ENCODE data around the gene WDR5. TPM values are rescaled to one million over a fixed set of nuclear protein-coding genes. Genes with fewer than 3 reads are reported as not detected.

WDR5 gene
- total and polyA plus RNA-seq, 3 experiments from 2014 or later: 16.4 to 64.3 (median 62.2) TPM

- no peaks in the 10 kb centered on the region for H3K9me3 ChIP-seq (ENCODE audit: low read length)
- no peak overlapping the region for H3K27ac ChIP-seq (ENCODE audit: low read depth, low read length)
- no peak overlapping the region for H3K27ac Mint-ChIP-seq
- H3K36me3 Mint-ChIP-seq: no peaks in the 10 kb centered on the region
- H3K9me3 Mint-ChIP-seq: no peaks in the 10 kb centered on the region
- no peaks in the 10 kb centered on the region for H3K27me3 ChIP-seq (ENCODE audit: insufficient read depth, low read length, poor library complexity, severe bottlenecking)
- ChIA-PET CTCF (interaction anchor here (0.9 to 3.9 kb wide), 5 partner anchors 98 to 287 kb away, joined by 3 to 47 read pairs (median 5); no protein-coding TSS in a partner anchor), POLR2A (interaction anchor here (0.6 kb wide), 1 partner anchor 225 kb away, joined by 3 read pairs; no protein-coding TSS in a partner anchor)
- no peaks in the 10 kb centered on the region for H3K4me1 ChIP-seq (ENCODE audit: insufficient read depth, low read length)
- no peak for DNase-seq
- peaks cover 0 to 12% (median 7%) of the 10 kb centered on the region in 3 donors for H3K4me1 Mint-ChIP-seq
- H3K27me3 Mint-ChIP-seq: peaks cover 0 to 3% of the 10 kb centered on the region in 2 donors
- H3K4me3 Mint-ChIP-seq: peak overlapping the region in 1 of 7 donors; percentile 27
- H3K4me3 ChIP-seq (ENCODE audit: low read length): no peak overlapping the region
- H3K36me3 ChIP-seq (ENCODE audit: insufficient read depth, low read length): no peaks in the 10 kb centered on the region
Observed at GRCh38 chr9:134168757-134169550, 33.1 kb downstream of the WDR5 start.

- H3K36me3 Mint-ChIP-seq: no peaks in the 10 kb centered on the region
- H3K9me3 Mint-ChIP-seq: no peaks in the 10 kb centered on the region
- ChIA-PET CTCF (interaction anchor here (0.6 to 3.9 kb wide), 16 partner anchors 9 to 287 kb away, joined by 3 to 47 read pairs (median 7); no protein-coding TSS in a partner anchor), POLR2A (no interaction called here)
- Histone ChIP-seq H3K9me3 (ENCODE audit: low read length) (no peaks in the 10 kb centered on the region), H3K4me3 (ENCODE audit: low read length) (no peak overlapping the region), H3K36me3 (ENCODE audit: insufficient read depth, low read length) (no peaks in the 10 kb centered on the region), H3K4me1 (ENCODE audit: insufficient read depth, low read length) (no peaks in the 10 kb centered on the region), H3K27ac (ENCODE audit: low read depth, low read length) (no peak overlapping the region), H3K27me3 (ENCODE audit: insufficient read depth, low read length, poor library complexity, severe bottlenecking) (no peaks in the 10 kb centered on the region)
- H3K4me1 Mint-ChIP-seq: peaks cover 0 to 11% (median 7%) of the 10 kb centered on the region in 3 donors
- H3K27me3 Mint-ChIP-seq: peaks cover 0 to 3% of the 10 kb centered on the region in 2 donors
- no peak overlapping the region for H3K27ac Mint-ChIP-seq
- no peak overlapping the region for H3K4me3 Mint-ChIP-seq
- no peak for DNase-seq
Observed at GRCh38 chr9:134169724-134170401, 34.0 kb downstream of the WDR5 start.

GRCh38 chr9:134170532-134171315, 34.8 kb downstream of the WDR5 start:
- Mint-ChIP-seq H3K9me3 (no peaks in the 10 kb centered on the region), H3K4me3 (no peak overlapping the region), H3K27me3 (peaks cover 0 to 3% of the 10 kb centered on the region in 2 donors), H3K4me1 (peaks cover 0 to 6% (median 4%) of the 10 kb centered on the region in 3 donors), H3K27ac (peak overlapping the region in 1 of 8 donors; percentile 72), H3K36me3 (no peaks in the 10 kb centered on the region)
- Histone ChIP-seq H3K27me3 (ENCODE audit: insufficient read depth, low read length, poor library complexity, severe bottlenecking) (no peaks in the 10 kb centered on the region), H3K4me1 (ENCODE audit: insufficient read depth, low read length) (no peaks in the 10 kb centered on the region), H3K9me3 (ENCODE audit: low read length) (no peaks in the 10 kb centered on the region), H3K27ac (ENCODE audit: low read depth, low read length) (no peak overlapping the region), H3K4me3 (ENCODE audit: low read length) (no peak overlapping the region), H3K36me3 (ENCODE audit: insufficient read depth, low read length) (no peaks in the 10 kb centered on the region)
- ChIA-PET CTCF (interaction anchor here (0.6 to 3.9 kb wide), 26 partner anchors 9 to 286 kb away, joined by 3 to 47 read pairs (median 5); partner anchors contain the start of gene WDR5), POLR2A (interaction anchor here (1.0 to 1.5 kb wide), 2 partner anchors 221 to 272 kb away, joined by 4 to 5 read pairs; no protein-coding TSS in a partner anchor)
- peak in 2 of 5 donors; percentile 24 to 32 for DNase-seq

GRCh38 chr9:134171316-134172197, 35.7 kb downstream of the WDR5 start:
- Mint-ChIP-seq H3K9me3 (no peaks in the 10 kb centered on the region), H3K27ac (peak overlapping the region in 1 of 8 donors; percentile 42), H3K4me3 (no peak overlapping the region), H3K27me3 (peaks cover 0 to 3% of the 10 kb centered on the region in 2 donors), H3K4me1 (peaks cover 0 to 2% (median under 1%) of the 10 kb centered on the region in 3 donors), H3K36me3 (no peaks in the 10 kb centered on the region)
- H3K27ac ChIP-seq (ENCODE audit: low read depth, low read length): no peak overlapping the region
- H3K9me3 ChIP-seq (ENCODE audit: low read length): no peaks in the 10 kb centered on the region
- ChIA-PET POLR2A (interaction anchor here (1.0 to 1.5 kb wide), 2 partner anchors 220 to 271 kb away, joined by 4 to 5 read pairs; no protein-coding TSS in a partner anchor), CTCF (interaction anchor here (0.7 to 3.9 kb wide), 23 partner anchors 8 to 285 kb away, joined by 3 to 47 read pairs (median 5); partner anchors contain the start of gene WDR5)
- H3K4me1 ChIP-seq (ENCODE audit: insufficient read depth, low read length): no peaks in the 10 kb centered on the region
- DNase-seq: no peak
- H3K27me3 ChIP-seq (ENCODE audit: insufficient read depth, low read length, poor library complexity, severe bottlenecking): no peaks in the 10 kb centered on the region
- no peaks in the 10 kb centered on the region for H3K36me3 ChIP-seq (ENCODE audit: insufficient read depth, low read length)
- no peak overlapping the region for H3K4me3 ChIP-seq (ENCODE audit: low read length)

- Mint-ChIP-seq H3K4me3 (no peak overlapping the region), H3K27ac (peak overlapping the region in 2 of 8 donors; percentile 55 to 86), H3K27me3 (peaks cover 0 to 3% of the 10 kb centered on the region in 2 donors), H3K9me3 (no peaks in the 10 kb centered on the region), H3K36me3 (no peaks in the 10 kb centered on the region), H3K4me1 (peaks cover 0 to 2% (median 0%) of the 10 kb centered on the region in 3 donors)
- POLR2A ChIA-PET: no interaction called here
- H3K4me1 ChIP-seq (ENCODE audit: insufficient read depth, low read length): no peaks in the 10 kb centered on the region
- CTCF ChIA-PET: interaction anchor here (1.4 to 3.9 kb wide), 5 partner anchors 130 to 284 kb away, joined by 4 to 47 read pairs (median 10); no protein-coding TSS in a partner anchor
- H3K36me3 ChIP-seq (ENCODE audit: insufficient read depth, low read length): no peaks in the 10 kb centered on the region
- DNase-seq: no peak
- H3K9me3 ChIP-seq (ENCODE audit: low read length): no peaks in the 10 kb centered on the region
- no peak overlapping the region for H3K4me3 ChIP-seq (ENCODE audit: low read length)
- no peak overlapping the region for H3K27ac ChIP-seq (ENCODE audit: low read depth, low read length)
- no peaks in the 10 kb centered on the region for H3K27me3 ChIP-seq (ENCODE audit: insufficient read depth, low read length, poor library complexity, severe bottlenecking)
Observed at GRCh38 chr9:134172198-134173126, 36.6 kb downstream of the WDR5 start.

- DNase-seq: no peak
- H3K36me3 ChIP-seq (ENCODE audit: insufficient read depth, low read length): no peaks in the 10 kb centered on the region
- no peak overlapping the region for H3K4me3 ChIP-seq (ENCODE audit: low read length)
- no peak overlapping the region for H3K27ac ChIP-seq (ENCODE audit: low read depth, low read length)
- ChIA-PET CTCF (interaction anchor here (0.9 kb wide), 1 partner anchor 270 kb away, joined by 5 read pairs; no protein-coding TSS in a partner anchor), POLR2A (no interaction called here)
- no peaks in the 10 kb centered on the region for H3K4me1 ChIP-seq (ENCODE audit: insufficient read depth, low read length)
- Mint-ChIP-seq H3K27me3 (peaks cover 0 to 3% of the 10 kb centered on the region in 2 donors), H3K27ac (peak overlapping the region in 1 of 8 donors; percentile 86), H3K9me3 (no peaks in the 10 kb centered on the region), H3K4me3 (no peak overlapping the region), H3K4me1 (peaks cover 0 to 2% (median 0%) of the 10 kb centered on the region in 3 donors), H3K36me3 (no peaks in the 10 kb centered on the region)
- no peaks in the 10 kb centered on the region for H3K27me3 ChIP-seq (ENCODE audit: insufficient read depth, low read length, poor library complexity, severe bottlenecking)
- H3K9me3 ChIP-seq (ENCODE audit: low read length): no peaks in the 10 kb centered on the region
Observed at GRCh38 chr9:134173127-134174072, 37.5 kb downstream of the WDR5 start.

Measured in CD8-positive, alpha-beta memory T cell (primary cell).